NOMO-1 (cell line): Measurements from ENCODE around the gene ACCS.

Experiments used
- DNase-seq, 2 experiments: peaks; one replicate each; lab custom pipeline; 2025; ENCODE audit not compliant: unreplicated experiment in 2 of 2; lab: John Stamatoyannopoulos, UW

Gene ACCS

DNA sequence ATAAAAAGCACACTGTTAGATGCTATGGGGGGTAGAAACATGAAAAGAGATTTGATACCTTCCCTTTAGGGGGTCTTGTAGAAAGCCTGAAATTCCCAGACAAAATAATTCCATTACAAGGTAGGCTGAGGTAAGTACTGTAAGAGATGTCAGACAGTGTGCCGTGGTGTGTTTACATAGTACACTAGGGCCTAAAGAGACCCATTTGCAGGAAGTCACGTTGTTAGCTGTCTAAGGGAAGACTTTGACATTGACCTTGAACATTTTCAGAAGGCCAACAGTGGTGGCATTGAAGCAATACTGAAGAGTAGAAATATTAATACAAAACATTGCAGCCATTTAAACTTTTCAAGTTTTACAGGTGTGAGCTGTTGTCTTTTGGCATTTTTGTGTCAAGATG, 60.2 kb downstream of the ACCS start:
- no peak for DNase-seq

DNA sequence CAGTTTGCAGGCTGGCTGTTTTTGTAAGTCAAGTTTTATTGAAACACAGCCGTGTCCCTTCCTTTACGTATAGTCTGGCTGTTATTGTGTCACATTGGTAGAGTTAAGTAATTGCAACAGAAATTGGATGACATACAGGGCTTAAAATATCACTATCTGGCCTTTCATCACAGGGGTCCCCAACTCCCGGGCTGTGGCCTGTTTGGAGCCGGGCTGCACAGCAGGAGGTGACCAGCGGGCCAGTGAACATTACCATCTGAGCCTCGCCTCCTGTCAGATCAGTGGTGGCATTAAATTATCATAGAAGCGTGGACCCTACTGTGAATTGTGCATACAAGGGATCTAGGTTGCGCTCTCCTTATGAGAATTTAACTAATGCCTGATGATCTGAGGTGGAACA, 61.1 kb downstream of the ACCS start:
- DNase-seq: no peak

DNA sequence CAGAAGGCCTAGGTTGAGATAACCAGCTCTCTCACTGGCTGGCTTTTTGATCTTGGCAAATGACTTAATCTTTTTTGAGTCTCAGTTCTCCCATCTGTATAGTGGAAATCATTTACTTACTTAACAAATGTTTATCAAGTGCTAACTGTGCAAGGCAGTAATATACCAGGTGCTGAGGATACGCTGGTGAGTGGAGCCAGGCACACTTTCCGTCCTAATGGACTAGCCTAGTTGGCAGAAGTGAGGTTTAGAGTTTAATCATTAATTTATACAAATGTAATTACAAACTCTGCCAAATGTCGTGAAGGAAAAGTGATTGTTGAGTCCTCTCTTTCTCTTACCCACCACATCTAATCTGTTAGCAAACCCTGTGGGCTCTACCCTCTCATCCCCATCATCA, 62.7 kb downstream of the ACCS start:
- DNase-seq: no peak

DNA sequence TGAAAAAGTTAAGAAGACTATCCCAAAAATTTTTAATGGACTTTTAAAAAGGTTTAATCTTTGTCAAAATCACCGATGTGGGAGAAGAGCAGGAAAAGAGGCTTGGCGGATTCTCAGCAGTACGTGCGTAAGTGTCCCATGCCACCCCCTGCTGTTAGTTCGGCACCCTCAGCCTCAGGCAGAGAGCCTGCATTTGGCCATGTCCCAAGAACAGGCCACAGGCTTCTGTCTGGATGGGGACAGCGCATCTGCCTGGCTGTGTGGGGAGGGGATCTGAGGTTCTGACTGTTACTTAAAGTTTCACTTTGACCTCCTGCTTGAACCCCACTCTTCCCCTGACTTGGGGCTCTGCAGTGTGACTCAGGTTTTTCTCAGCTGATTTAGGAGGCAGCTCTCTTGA, 64.7 kb downstream of the ACCS start:
- no peak for DNase-seq

DNA sequence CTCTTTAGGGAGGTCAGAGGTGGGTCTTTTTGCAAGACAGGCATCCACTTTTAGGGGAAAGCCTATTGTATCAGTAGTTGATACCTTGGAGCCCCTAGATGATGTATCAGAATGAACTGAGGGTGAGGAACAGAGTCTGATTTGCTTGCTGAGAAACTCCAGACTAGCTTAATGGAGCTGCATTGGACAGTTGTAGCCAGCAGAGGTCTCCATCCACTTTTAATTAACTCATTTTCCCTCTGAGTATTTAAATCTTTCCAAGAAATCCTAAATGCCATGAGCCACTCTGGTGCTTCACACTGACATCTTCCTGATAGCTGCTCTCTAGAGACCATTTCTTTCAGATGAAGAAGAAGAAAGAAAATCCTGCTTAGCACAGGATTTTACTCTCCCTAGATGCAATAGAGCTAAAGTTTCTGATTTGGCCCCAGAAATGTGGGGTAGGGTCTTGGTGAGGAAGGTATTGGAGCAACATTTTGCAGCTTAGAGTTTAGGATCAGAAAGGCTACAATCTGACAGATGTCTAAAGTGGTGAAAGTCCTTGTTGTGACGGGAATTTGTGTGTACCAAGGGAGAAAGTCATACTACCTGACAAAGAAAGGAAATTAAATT, 67.4 kb downstream of the ACCS start:
- peak in 1 of 2 experiments; percentile 2 for DNase-seq
